CD14-positive monocyte (primary cell): ENCODE data around the gene NEO1. TPM values are rescaled to one million over a fixed set of nuclear protein-coding genes. Genes with fewer than 3 reads are reported as not detected.

Experiments
- DNase-seq, 3 donors: peaks; one replicate each; pipeline ENCODE4 v3.0.0-alpha.2; 2011 to 2022
- H2AFZ ChIP-seq: 2 replicates; pipeline ENCODE4 v1.6.0; 2012; ENCODE audit warnings: mild to moderate bottlenecking, low read depth, low read length, inconsistent platforms; ENCODE audit not compliant: insufficient read depth, poor library complexity, severe bottlenecking
- H3K27ac ChIP-seq, 2 donors: 1 replicate in 1 of 2; 2 replicates in 1 of 2; pipeline ENCODE4 v1.5.1; 2012 to 2013; ENCODE audit warnings: low read length in 2 of 2, control low read depth in 1 of 2, inconsistent platforms in 1 of 2, low read depth in 1 of 2, mild to moderate bottlenecking in 1 of 2
- H3K27me3 ChIP-seq, 2 donors: one replicate each; pipeline versions ENCODE4 v1.6.0 to v1.6.1; 2011 to 2013; ENCODE audit warnings: low read length in 2 of 2; ENCODE audit not compliant: control insufficient read depth in 2 of 2, insufficient read depth in 2 of 2
- H3K36me3 ChIP-seq, 2 donors: replicated peaks in 1 of 2; 1 replicate in 1 of 2; 2 replicates in 1 of 2; pipeline versions ENCODE4 v1.5.1 to v1.6.1; 2012 to 2013; ENCODE audit warnings: low read length in 2 of 2, control low read depth in 1 of 2, inconsistent platforms in 1 of 2, mild to moderate bottlenecking in 1 of 2; ENCODE audit not compliant: insufficient read depth in 2 of 2, control insufficient read depth in 1 of 2
- H3K4me1 ChIP-seq, 2 donors: 1 replicate in 1 of 2; 2 replicates in 1 of 2; pipeline versions ENCODE4 v1.5.1 to v1.6.1; 2012 to 2013; ENCODE audit warnings: low read length in 2 of 2, control low read depth in 1 of 2, inconsistent platforms in 1 of 2, mild to moderate bottlenecking in 1 of 2, moderate library complexity in 1 of 2; ENCODE audit not compliant: insufficient read depth in 2 of 2, control insufficient read depth in 1 of 2
- H3K4me2 ChIP-seq: replicated peaks from 2 replicates; pipeline ENCODE3; 2012; ENCODE audit warnings: low read length, moderate library complexity, mild to moderate bottlenecking; ENCODE audit not compliant: poor library complexity, severe bottlenecking; ENCODE audit errors: extremely low read depth
- H3K4me3 ChIP-seq, 3 experiments: fragments of 200-600 bp in 1 of 3; sonication (generic) in 1 of 3; replicated peaks in 1 of 3; 1 replicate in 2 of 3; 2 replicates in 1 of 3; pipeline ENCODE4 v1.5.1; 2011 to 2013; ENCODE audit warnings: low read length in 3 of 3, mild to moderate bottlenecking in 3 of 3, control low read depth in 2 of 3, low read depth in 2 of 3, inconsistent platforms in 1 of 3, moderate library complexity in 1 of 3
- H3K79me2 ChIP-seq: 2 replicates; pipeline ENCODE4 v1.6.0; 2012; ENCODE audit warnings: mild to moderate bottlenecking, control low read depth, inconsistent platforms, low read length, moderate library complexity; ENCODE audit not compliant: insufficient read depth
- H3K9ac ChIP-seq: 2 replicates; pipeline ENCODE4 v1.6.0; 2017; ENCODE audit warnings: low read length, mild to moderate bottlenecking; ENCODE audit not compliant: insufficient read depth, poor library complexity, severe bottlenecking
- H3K9me3 ChIP-seq, 2 donors: replicated peaks in 1 of 2; 1 replicate in 1 of 2; 2 replicates in 1 of 2; pipeline versions ENCODE4 v1.5.1 to v1.6.1; 2012 to 2013; ENCODE audit warnings: low read length in 2 of 2, control low read depth in 1 of 2; ENCODE audit not compliant: control insufficient read depth in 1 of 2, insufficient read depth in 1 of 2
- H4K20me1 ChIP-seq: 2 replicates; pipeline ENCODE4 v1.6.0; 2012; ENCODE audit warnings: mild to moderate bottlenecking, low read length, control low read depth, moderate library complexity; ENCODE audit not compliant: insufficient read depth
- H3K27ac Mint-ChIP-seq, 7 donors: one replicate each; pipeline ENCODE4 v1.8.0; 2020; ENCODE audit warnings: mild to moderate bottlenecking in 7 of 7, mixed read lengths in 7 of 7, moderate library complexity in 6 of 7, inconsistent platforms in 2 of 7
- H3K27me3 Mint-ChIP-seq, 3 donors: one replicate each; pipeline ENCODE4 v1.8.0; 2021 to 2022; ENCODE audit warnings: low read depth in 3 of 3, mild to moderate bottlenecking in 3 of 3, mixed read lengths in 3 of 3, moderate library complexity in 3 of 3, inconsistent platforms in 1 of 3
- H3K36me3 Mint-ChIP-seq, 2 donors: one replicate each; pipeline ENCODE4 v1.8.0; 2020; ENCODE audit warnings: mixed read lengths in 2 of 2, inconsistent platforms in 1 of 2, mild to moderate bottlenecking in 1 of 2
- H3K4me1 Mint-ChIP-seq: one replicate; pipeline ENCODE4 v1.8.0; 2020; ENCODE audit warnings: mild to moderate bottlenecking, mixed read lengths
- H3K4me3 Mint-ChIP-seq, 2 donors: one replicate each; pipeline ENCODE4 v1.8.0; 2020; ENCODE audit warnings: mild to moderate bottlenecking in 2 of 2, mixed read lengths in 2 of 2, moderate library complexity in 1 of 2
- H3K9me3 Mint-ChIP-seq, 7 donors: one replicate each; pipeline ENCODE4 v1.8.0; 2020 to 2022; ENCODE audit warnings: mixed read lengths in 7 of 7, mild to moderate bottlenecking in 6 of 7, moderate library complexity in 6 of 7, inconsistent platforms in 2 of 7
- WGBS: methylation state at CpG from one replicate; pipeline ENCODE4 v1.1.5; 2013; ENCODE audit warnings: missing lambda C conversion rate; ENCODE audit not compliant: insufficient coverage; 5-methylcytosine and 5-hydroxymethylcytosine counted together
- intact Hi-C, 2 donors: fragments of 100-400 bp; cut with micrococcal nuclease; formaldehyde crosslinking; loops; one replicate each; pipeline versions ENCODE4 v1.15.0 to v1.15.1; 2023
- polyA plus RNA-seq, 3 donors: library from polyadenylated mRNA; depleted of rRNA in 1 of 3; unstranded in 2 of 3; stranded (reverse) in 1 of 3; fragments of 300-500 nt in 2 of 3; fragments of >200 nt in 1 of 3; fragmentation: Illumina TruSeq in 2 of 3; gene quantifications; 1 replicate in 2 of 3; 2 replicates in 1 of 3; pipeline ENCODE4 v1.2.3, GENCODE V29; 2012 to 2021
- TF ChIP-seq, protein P1 (sequence below): fragments of 200-600 bp; IDR thresholded peaks from one replicate; pipeline ENCODE4 v1.8.0; 2022; ENCODE audit warnings: antibody characterized with exemption, mild to moderate bottlenecking

The NEO1 gene
- polyA plus RNA-seq, 3 donors, result 0.03 to 0.06 TPM; not detected in 1

DNA sequence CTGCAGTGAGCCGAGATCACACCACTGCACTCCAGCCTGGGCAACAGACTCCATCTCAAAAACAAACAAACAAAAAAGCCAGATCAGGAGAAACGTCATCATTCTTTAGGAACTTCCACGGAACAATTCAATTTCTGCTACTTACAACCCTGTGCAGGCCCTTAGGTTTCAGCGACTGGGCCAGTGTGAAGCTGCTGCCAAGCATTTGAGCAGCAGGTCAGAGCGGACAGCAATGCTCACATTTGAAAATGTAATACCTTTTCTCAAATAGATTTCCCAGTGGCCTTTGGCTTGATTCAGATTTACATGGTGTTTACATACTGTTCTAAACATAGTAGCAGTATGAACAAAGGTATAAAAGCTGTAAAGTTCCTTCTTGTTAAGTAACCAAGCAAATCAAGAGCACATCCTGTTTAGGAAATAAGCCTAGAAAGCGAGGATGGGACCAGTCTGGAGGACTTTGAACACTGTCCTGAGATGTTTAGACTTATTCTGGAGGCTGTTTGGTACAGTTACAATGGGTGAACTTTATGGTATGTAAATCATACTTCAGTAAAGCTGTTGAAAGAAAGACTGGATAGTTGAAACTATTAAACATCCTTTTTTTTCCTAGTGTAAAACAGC, 175.3 kb downstream of the NEO1 start:
- Mint-ChIP-seq H3K4me1 (no peaks in the 10 kb centered on the region), H3K36me3 (no peaks in the 10 kb centered on the region), H3K27ac (no peak overlapping the region), H3K9me3 (peaks cover 0 to 10% (median 3%) of the 10 kb centered on the region in 7 donors), H3K27me3 (peaks cover 11 to 24% (median 12%) of the 10 kb centered on the region in 3 donors), H3K4me3 (no peak overlapping the region)
- H3K9ac ChIP-seq, result no peak overlapping the region
- H3K4me1 ChIP-seq, result no peaks in the 10 kb centered on the region
- 71% methylated on average over 3 of the region's 6 CpGs for WGBS
- no peaks in the 10 kb centered on the region for H4K20me1 ChIP-seq
- no peak for DNase-seq
- H3K36me3 ChIP-seq, result no peaks in the 10 kb centered on the region
- intact Hi-C loops, result no loop called here
- H3K79me2 ChIP-seq, result no peaks in the 10 kb centered on the region
- H3K27me3 ChIP-seq, result peaks cover 2 to 12% of the 10 kb centered on the region in 2 donors
- no peak overlapping the region for H3K4me2 ChIP-seq
- no peaks in the 10 kb centered on the region for H3K9me3 ChIP-seq
- no peak overlapping the region for H3K27ac ChIP-seq
- no peak overlapping the region for H3K4me3 ChIP-seq
- TF ChIP-seq, protein P1, sequence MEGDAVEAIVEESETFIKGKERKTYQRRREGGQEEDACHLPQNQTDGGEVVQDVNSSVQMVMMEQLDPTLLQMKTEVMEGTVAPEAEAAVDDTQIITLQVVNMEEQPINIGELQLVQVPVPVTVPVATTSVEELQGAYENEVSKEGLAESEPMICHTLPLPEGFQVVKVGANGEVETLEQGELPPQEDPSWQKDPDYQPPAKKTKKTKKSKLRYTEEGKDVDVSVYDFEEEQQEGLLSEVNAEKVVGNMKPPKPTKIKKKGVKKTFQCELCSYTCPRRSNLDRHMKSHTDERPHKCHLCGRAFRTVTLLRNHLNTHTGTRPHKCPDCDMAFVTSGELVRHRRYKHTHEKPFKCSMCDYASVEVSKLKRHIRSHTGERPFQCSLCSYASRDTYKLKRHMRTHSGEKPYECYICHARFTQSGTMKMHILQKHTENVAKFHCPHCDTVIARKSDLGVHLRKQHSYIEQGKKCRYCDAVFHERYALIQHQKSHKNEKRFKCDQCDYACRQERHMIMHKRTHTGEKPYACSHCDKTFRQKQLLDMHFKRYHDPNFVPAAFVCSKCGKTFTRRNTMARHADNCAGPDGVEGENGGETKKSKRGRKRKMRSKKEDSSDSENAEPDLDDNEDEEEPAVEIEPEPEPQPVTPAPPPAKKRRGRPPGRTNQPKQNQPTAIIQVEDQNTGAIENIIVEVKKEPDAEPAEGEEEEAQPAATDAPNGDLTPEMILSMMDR, result no peak
- no peak overlapping the region for H2AFZ ChIP-seq

DNA sequence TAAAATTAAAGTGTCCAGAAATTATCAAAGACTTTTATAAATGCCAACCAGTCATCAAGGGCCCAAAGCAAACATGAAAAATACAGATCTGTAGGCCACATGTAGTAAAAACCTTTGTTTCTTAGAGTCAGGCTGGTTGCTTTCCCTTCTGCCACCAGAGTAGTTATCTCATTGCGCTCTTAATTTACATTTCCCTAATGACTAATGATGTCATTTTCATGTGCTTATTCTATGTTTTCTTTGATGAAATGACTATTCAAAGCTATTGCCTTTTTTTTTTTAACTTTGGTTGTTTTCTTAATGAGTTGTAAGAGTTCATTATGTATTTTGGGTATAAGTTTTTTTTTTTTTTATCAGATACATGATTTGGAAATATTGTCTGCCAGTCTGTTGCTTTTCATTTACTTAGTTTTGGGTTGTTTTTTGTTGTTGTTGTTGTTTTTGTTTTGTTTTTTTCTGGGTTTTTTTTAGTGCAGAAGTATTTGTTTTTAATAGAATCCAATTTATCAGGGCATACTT, 175.9 kb downstream of the NEO1 start:
- Mint-ChIP-seq H3K4me3 (no peak overlapping the region), H3K9me3 (peaks cover 0 to 5% (median 1%) of the 10 kb centered on the region in 7 donors), H3K4me1 (no peaks in the 10 kb centered on the region), H3K36me3 (no peaks in the 10 kb centered on the region), H3K27me3 (peaks cover 12 to 25% (median 16%) of the 10 kb centered on the region in 3 donors), H3K27ac (no peak overlapping the region)
- intact Hi-C loops, result no loop called here
- Histone ChIP-seq H3K27me3 (peaks cover 2 to 12% of the 10 kb centered on the region in 2 donors), H3K4me1 (no peaks in the 10 kb centered on the region), H4K20me1 (no peaks in the 10 kb centered on the region), H3K79me2 (no peaks in the 10 kb centered on the region), H3K4me3 (no peak overlapping the region), H3K36me3 (no peaks in the 10 kb centered on the region), H2AFZ (no peak overlapping the region), H3K9ac (no peak overlapping the region), H3K27ac (no peak overlapping the region), H3K4me2 (no peak overlapping the region), H3K9me3 (no peaks in the 10 kb centered on the region)
- TF ChIP-seq, protein P1, result no peak
- no CpG with 5 or more reads among the region's 1 CpG for WGBS
- no peak for DNase-seq
